Measurements from ENCODE around the gene CLMN.
"Not testable (repeated sequence)": the region's sequence is repeated elsewhere in the genome, so short reads cannot be mapped to it uniquely, and the experiment has no call there.

CLMN gene

GRCh38 chr14:95215094-95215725 lies 104.5 kb downstream of the CLMN start:
- DNase-seq: no peak

GRCh38 chr14:95213774-95214173 lies 105.9 kb downstream of the CLMN start:
- DNase-seq: no peak

GRCh38 chr14:95211721-95212504 lies 107.8 kb downstream of the CLMN start:
- DNase-seq: no peak

GRCh38 chr14:95210699-95211098 lies 109.0 kb downstream of the CLMN start:
- DNase-seq: no peak

GRCh38 chr14:95208598-95208997 lies 111.1 kb downstream of the CLMN start:
- DNase-seq: no peak

GRCh38 chr14:95207475-95208233 lies 112.1 kb downstream of the CLMN start:
- DNase-seq: no peak

- DNase-seq: no peak
These were observed 113.2 kb downstream of the CLMN start for GRCh38 chr14:95206534-95206933.

GRCh38 chr14:95204705-95205104 lies 115.0 kb downstream of the CLMN start:
- DNase-seq: no peak

- not testable (repeated sequence) for DNase-seq
These were observed 118.0 kb downstream of the CLMN start for GRCh38 chr14:95201745-95202144.

GRCh38 chr14:95200404-95200803 lies 119.3 kb downstream of the CLMN start:
- no peak for DNase-seq

- DNase-seq: no peak
These were observed 120.3 kb downstream of the CLMN start for GRCh38 chr14:95199298-95199983.

- DNase-seq: no peak
These were observed 121.4 kb downstream of the CLMN start for GRCh38 chr14:95198320-95198719.

- no peak for DNase-seq
These were observed 122.2 kb downstream of the CLMN start for GRCh38 chr14:95197551-95197950.

- no peak for DNase-seq
These were observed 122.7 kb downstream of the CLMN start for GRCh38 chr14:95196826-95197545.

- DNase-seq: no peak
These were observed 123.4 kb downstream of the CLMN start for GRCh38 chr14:95196268-95196667.

- DNase-seq: no peak
These were observed 124.7 kb downstream of the CLMN start for GRCh38 chr14:95195031-95195430.

GRCh38 chr14:95193081-95193480 lies 126.6 kb downstream of the CLMN start:
- DNase-seq: no peak

GRCh38 chr14:95192311-95192710 lies 127.4 kb downstream of the CLMN start:
- no peak for DNase-seq

- no peak for DNase-seq
These were observed 128.1 kb downstream of the CLMN start for GRCh38 chr14:95191445-95192199.

GRCh38 chr14:95190857-95191256 lies 128.9 kb downstream of the CLMN start:
- no peak for DNase-seq

- no peak for DNase-seq
These were observed 129.3 kb downstream of the CLMN start for GRCh38 chr14:95190346-95190840.
